OCI-M2 (cell line): Measurements from ENCODE around the gene POM121L12.

ENCODE experiments used
- DNase-seq: peaks from one replicate; lab custom pipeline; 2025; ENCODE audit not compliant: unreplicated experiment; lab: John Stamatoyannopoulos, UW

Gene POM121L12

GRCh38 chr7:53035499-53036412 lies at the start of gene POM121L12:
Gene POM121L12 (plus strand): TSS chr7:53035633. CDS start chr7:53035672, 39 bp downstream.
- no peak for DNase-seq

GRCh38 chr7:52992001-52992400 lies 43.4 kb upstream of the POM121L12 start:
- no peak for DNase-seq

- no peak for DNase-seq
Measured at GRCh38 chr7:52992479-52993162, 42.8 kb upstream of the POM121L12 start.

- DNase-seq: no peak
Measured at GRCh38 chr7:52995676-52996075, 39.8 kb upstream of the POM121L12 start.

GRCh38 chr7:53001221-53001620 lies 34.2 kb upstream of the POM121L12 start:
- no peak for DNase-seq

- DNase-seq: no peak
Measured at GRCh38 chr7:53002389-53002788, 33.0 kb upstream of the POM121L12 start.

- DNase-seq: no peak
Measured at GRCh38 chr7:53003653-53004445, 31.6 kb upstream of the POM121L12 start.

- no peak for DNase-seq
Measured at GRCh38 chr7:53013925-53014324, 21.5 kb upstream of the POM121L12 start.

GRCh38 chr7:53015463-53015862 lies 20.0 kb upstream of the POM121L12 start:
- no peak for DNase-seq

- no peak for DNase-seq
Measured at GRCh38 chr7:53022893-53023292, 12.5 kb upstream of the POM121L12 start.

- DNase-seq: no peak
Measured at GRCh38 chr7:53048638-53049037, 13.2 kb downstream of the POM121L12 start.

- DNase-seq: no peak
Measured at GRCh38 chr7:53050433-53050832, 15.0 kb downstream of the POM121L12 start.

- no peak for DNase-seq
Measured at GRCh38 chr7:53059591-53059990, 24.2 kb downstream of the POM121L12 start.

GRCh38 chr7:53060066-53060465 lies 24.6 kb downstream of the POM121L12 start:
- no peak for DNase-seq

GRCh38 chr7:53062796-53063195 lies 27.4 kb downstream of the POM121L12 start:
- no peak for DNase-seq

- no peak for DNase-seq
Measured at GRCh38 chr7:53068673-53069072, 33.2 kb downstream of the POM121L12 start.

- DNase-seq: no peak
Measured at GRCh38 chr7:53070883-53071282, 35.5 kb downstream of the POM121L12 start.
